COR-L47 (cell line): ENCODE measurements around the gene FIGNL1.
A peak's percentile ranks its signal among the peaks of the same experiment; 100 is the strongest.

ENCODE experiments used
- DNase-seq: peaks from one replicate; lab custom pipeline; 2025; lab: John Stamatoyannopoulos, UW

FIGNL1 gene

GRCh38 chr7:50426280-50427045, 23.7 kb downstream of the FIGNL1 start:
- no peak for DNase-seq

GRCh38 chr7:50425318-50425717, 24.8 kb downstream of the FIGNL1 start:
- DNase-seq, result no peak

- DNase-seq, result no peak
Measured at GRCh38 chr7:50423860-50424259, 26.3 kb downstream of the FIGNL1 start.

DNA sequence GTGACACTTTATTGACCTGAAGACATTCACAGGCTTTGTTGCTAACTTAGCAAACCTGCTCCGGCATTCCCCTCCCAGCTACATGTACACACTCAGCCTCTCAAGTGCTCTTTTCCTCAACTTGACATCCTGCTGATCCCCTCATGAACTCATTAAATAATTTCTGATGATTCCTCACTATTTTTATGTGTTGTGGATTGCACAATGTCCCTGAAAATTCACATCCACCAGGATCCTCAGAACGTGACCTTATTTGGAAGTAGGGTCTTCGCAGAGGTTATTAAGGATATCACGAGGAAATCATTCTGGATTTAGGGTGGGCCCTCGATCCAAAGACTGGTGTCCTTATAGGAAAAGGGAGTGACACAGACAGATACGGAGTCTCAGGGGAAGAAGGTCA, 27.3 kb downstream of the FIGNL1 start:
- no peak for DNase-seq

DNA sequence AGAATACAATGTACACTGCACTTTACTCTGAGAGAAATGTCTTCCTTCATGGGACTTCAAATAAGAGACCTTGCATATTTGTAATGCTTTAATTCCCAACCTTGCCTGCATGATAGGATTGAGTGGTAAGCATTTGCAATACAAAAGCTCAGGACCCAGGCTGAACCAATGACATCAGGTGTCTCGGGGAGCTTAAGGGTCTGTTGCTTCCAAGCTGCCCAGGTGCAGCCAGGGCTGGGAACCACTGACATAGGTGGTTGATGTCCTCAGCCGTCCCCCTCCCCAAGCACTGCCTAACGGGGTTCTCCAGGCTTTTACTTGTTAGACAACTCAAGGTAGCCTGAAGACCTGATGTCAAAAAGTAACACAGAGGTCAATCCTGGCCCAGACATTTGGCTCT, 29.1 kb downstream of the FIGNL1 start:
- DNase-seq, result no peak

- DNase-seq, result no peak
Measured at GRCh38 chr7:50418526-50419290, 31.4 kb downstream of the FIGNL1 start.

- DNase-seq, result peak; percentile 86
Measured at GRCh38 chr7:50418086-50418515, 32.0 kb downstream of the FIGNL1 start.

DNA sequence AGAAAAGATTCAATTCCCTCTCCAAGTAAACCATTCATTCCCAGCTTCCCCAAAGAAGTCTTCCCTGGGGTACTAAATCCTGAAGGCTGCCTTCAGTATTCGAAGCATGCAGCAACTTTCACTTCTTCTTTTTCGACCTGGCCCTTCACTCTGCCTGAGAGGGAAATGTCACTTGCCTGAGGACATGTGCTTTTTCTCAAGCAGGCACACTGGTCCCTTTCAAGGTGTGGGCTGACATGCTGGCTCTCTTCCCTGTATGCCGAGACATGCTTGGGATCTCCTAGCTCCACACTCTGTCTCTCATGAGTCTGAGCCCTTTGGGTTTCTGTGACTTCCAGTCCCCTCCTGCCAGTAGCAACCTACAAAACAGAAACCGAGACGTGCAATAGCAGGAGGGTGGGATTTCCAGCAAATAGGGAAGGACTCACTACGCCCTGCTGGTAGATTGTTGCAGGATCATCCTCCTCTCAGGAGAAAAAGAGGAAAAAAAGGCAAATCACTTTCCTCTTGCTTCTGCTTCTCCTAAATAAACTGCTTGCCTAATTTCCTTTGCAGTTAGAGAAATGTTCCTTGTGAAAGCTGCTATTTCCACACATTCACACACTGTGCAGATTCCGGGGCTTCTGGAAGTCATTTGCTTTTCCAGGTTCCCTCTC, 33.5 kb downstream of the FIGNL1 start:
- DNase-seq, result no peak

- DNase-seq, result no peak
Measured at GRCh38 chr7:50415844-50416364, 34.2 kb downstream of the FIGNL1 start.

- DNase-seq, result no peak
Measured at GRCh38 chr7:50413561-50413960, 36.6 kb downstream of the FIGNL1 start.

- DNase-seq, result no peak
Measured at GRCh38 chr7:50412973-50413372, 37.2 kb downstream of the FIGNL1 start.

DNA sequence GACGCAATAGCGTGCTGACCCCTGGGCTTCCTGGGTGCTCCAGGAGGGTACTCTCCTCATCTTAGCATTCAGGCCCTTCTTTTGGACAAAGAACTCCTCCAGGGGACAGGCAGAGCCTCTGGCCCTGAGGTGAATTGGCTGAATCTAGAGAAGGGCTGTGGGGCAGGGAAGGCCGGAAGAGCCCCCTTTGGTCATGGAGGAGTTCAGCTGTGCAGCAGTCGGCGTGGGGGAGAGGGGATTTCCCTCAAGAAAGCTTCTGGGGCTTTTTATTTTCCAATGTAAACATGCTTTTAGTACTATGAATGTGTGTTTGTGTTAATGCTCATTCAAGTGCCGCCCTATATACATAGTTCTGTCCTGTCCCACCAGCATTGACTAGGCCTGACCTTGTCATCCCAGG, 38.8 kb downstream of the FIGNL1 start:
- DNase-seq, result no peak

GRCh38 chr7:50409856-50410745, 40.0 kb downstream of the FIGNL1 start:
- DNase-seq, result no peak

- no peak for DNase-seq
Measured at GRCh38 chr7:50406935-50407334, 43.2 kb downstream of the FIGNL1 start.

GRCh38 chr7:50405221-50405620, 44.9 kb downstream of the FIGNL1 start:
- no peak for DNase-seq

- DNase-seq, result no peak
Measured at GRCh38 chr7:50404392-50404791, 45.8 kb downstream of the FIGNL1 start.

DNA sequence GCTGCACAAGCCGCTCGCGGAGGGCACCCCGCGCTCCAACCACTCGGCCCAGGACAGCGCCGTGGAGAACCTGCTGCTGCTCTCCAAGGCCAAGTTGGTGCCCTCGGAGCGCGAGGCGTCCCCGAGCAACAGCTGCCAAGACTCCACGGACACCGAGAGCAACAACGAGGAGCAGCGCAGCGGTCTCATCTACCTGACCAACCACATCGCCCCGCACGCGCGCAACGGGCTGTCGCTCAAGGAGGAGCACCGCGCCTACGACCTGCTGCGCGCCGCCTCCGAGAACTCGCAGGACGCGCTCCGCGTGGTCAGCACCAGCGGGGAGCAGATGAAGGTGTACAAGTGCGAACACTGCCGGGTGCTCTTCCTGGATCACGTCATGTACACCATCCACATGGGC, 50.0 kb downstream of the FIGNL1 start:
- no peak for DNase-seq

- no peak for DNase-seq
Measured at GRCh38 chr7:50399635-50400034, 50.5 kb downstream of the FIGNL1 start.

DNA sequence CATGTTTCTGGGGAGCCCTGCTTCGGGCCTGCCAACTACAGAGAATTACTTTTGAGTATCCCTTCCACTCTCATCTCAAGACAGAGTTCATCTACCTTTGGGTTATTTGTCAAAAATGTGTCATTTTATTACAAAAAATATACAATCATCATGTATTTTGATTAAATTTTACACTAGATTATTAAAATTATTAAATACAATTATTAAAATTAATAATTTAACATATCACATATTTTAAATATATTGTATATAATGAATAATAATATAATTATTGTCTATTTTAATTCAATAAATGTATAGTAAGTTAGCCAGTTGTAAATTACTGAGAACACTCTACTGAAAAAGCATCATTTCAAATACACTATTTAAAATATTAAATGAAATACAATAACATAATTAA, 50.9 kb downstream of the FIGNL1 start:
- no peak for DNase-seq

DNA sequence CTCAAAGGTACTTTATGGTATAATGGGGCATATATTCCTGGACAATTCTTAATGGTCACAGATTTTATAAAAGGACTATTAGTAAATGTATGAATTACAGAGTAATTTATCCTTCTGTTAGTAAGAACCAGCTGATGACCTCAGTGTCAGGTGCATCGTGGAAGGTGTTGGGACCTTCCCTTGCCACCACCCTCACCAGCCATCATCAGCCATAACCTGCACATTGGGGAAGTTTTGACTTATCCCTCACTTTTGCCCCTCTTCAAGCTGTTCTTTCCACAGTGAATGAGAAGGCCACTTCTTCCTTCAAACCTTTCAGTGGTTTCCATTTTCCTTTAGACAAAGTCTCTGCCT, 52.2 kb downstream of the FIGNL1 start:
- no peak for DNase-seq

GRCh38 chr7:50397320-50397970, 52.7 kb downstream of the FIGNL1 start:
- no peak for DNase-seq
